K562 (cell line): Measurements from ENCODE around the gene CYP2W1. TPM values are rescaled to one million over a fixed set of nuclear protein-coding genes. Genes with fewer than 3 reads are reported as not detected.
A peak's percentile ranks its signal among the peaks of the same experiment; 100 is the strongest.

ENCODE experiments used
- ATAC-seq: fragments of 200-7000 bp; cut with Tn5 transposase; 3 replicates; pipeline ENCODE4 v1.9.1; 2020; ENCODE audit warnings: moderate library complexity
- BruUV-seq: library from RNA; stranded (reverse); fragments of 400-500 nt; replicated peaks from 2 replicates; lab custom pipeline; 2021; lab: Mats Ljungman, UMichigan
- CTCF ChIA-PET: fragments of 300-600 bp; formaldehyde crosslinking; extraction: SDS; loops from one replicate; lab custom pipeline; 2021; ENCODE audit warnings: low intra/inter-chr PET ratio; lab: Yijun Ruan, JAX
- POLR2A ChIA-PET: fragments of 300-600, 350-650 bp; sonication (Branson Sonifier 250); formaldehyde crosslinking; extraction: SDS; loops from one replicate; lab custom pipeline; 2021; ENCODE audit warnings: antibody characterized with exemption, inconsistent platforms; lab: Yijun Ruan, JAX
- DNase-seq, 4 experiments: peaks; one replicate each; pipeline versions ENCODE4 v3.0.0 to v3.0.0-alpha.2; 2011 to 2018; ENCODE audit warnings: low spot score in 3 of 4, mixed read lengths in 3 of 4; ENCODE audit errors: extremely low read depth in 1 of 4
- FAIRE-seq: peaks from 2 replicates; lab custom pipeline; 2011; peaks lifted over from hg19 to GRCh38; lab: Jason Lieb, UNC
- H2AFZ ChIP-seq: 2 replicates; pipeline ENCODE4 v1.6.0; 2011; ENCODE audit warnings: low read depth, low read length, control low read depth, inconsistent platforms
- H3K27ac ChIP-seq: fragments of 200-600 bp; 3 replicates; pipeline ENCODE4 v1.8.0; 2011; ENCODE audit warnings: low read depth, mild to moderate bottlenecking, control low read depth, inconsistent platforms, low read length, moderate library complexity, mixed read lengths; ENCODE audit errors: extremely low read depth
- H3K27me3 ChIP-seq, 2 experiments: fragments of 300-600 bp in 1 of 2; 2 replicates in 1 of 2; 3 replicates in 1 of 2; pipeline versions ENCODE4 v1.6.0 to v1.8.0; 2011; ENCODE audit warnings: inconsistent platforms in 2 of 2, low read length in 2 of 2, mild to moderate bottlenecking in 1 of 2, mixed read lengths in 1 of 2, moderate library complexity in 1 of 2; ENCODE audit not compliant: control insufficient read depth in 2 of 2, insufficient read depth in 2 of 2
- H3K36me3 ChIP-seq: fragments of 300-600 bp; 3 replicates; pipeline ENCODE4 v1.8.0; 2011; ENCODE audit warnings: mild to moderate bottlenecking, low read length, inconsistent platforms; ENCODE audit not compliant: control insufficient read depth, insufficient read depth
- H3K4me1 ChIP-seq, 2 experiments: fragments of 200-600 bp in 1 of 2; replicated peaks in 1 of 2; 2 replicates in 1 of 2; 3 replicates in 1 of 2; pipeline versions ENCODE4 v1.5.1 to v1.8.0; 2011; ENCODE audit warnings: inconsistent platforms in 2 of 2, low read length in 2 of 2, mild to moderate bottlenecking in 1 of 2, mixed read lengths in 1 of 2, moderate library complexity in 1 of 2; ENCODE audit not compliant: control insufficient read depth in 2 of 2, insufficient read depth in 2 of 2
- H3K4me2 ChIP-seq: 2 replicates; pipeline ENCODE4 v1.6.1; 2011; ENCODE audit warnings: low read length, control low read depth, inconsistent platforms, mixed read lengths; ENCODE audit not compliant: insufficient read depth
- H3K4me3 ChIP-seq: fragments of 200-600 bp; sonication (generic), shearing (Covaris generic); 2 replicates; pipeline ENCODE4 v1.5.1; 2016; ENCODE audit warnings: control low read depth, inconsistent platforms
- H3K79me2 ChIP-seq: fragments of 200-600 bp; 3 replicates; pipeline ENCODE4 v1.8.0; 2011; ENCODE audit warnings: low read length, inconsistent platforms; ENCODE audit not compliant: control insufficient read depth, insufficient read depth
- H3K9ac ChIP-seq, 2 experiments: 2 replicates each; pipeline versions ENCODE4 v1.6.0 to v1.6.1; 2011; ENCODE audit warnings: low read depth in 2 of 2, low read length in 2 of 2, control low read depth in 1 of 2, inconsistent platforms in 1 of 2, mild to moderate bottlenecking in 1 of 2, mixed read lengths in 1 of 2; ENCODE audit not compliant: insufficient read depth in 1 of 2
- H3K9me1 ChIP-seq: one replicate; pipeline ENCODE4 v1.6.0; 2011; ENCODE audit warnings: inconsistent platforms, mild to moderate bottlenecking, low read length, moderate library complexity; ENCODE audit not compliant: control insufficient read depth, insufficient read depth
- H3K9me3 ChIP-seq: replicated peaks from 2 replicates; pipeline ENCODE4 v1.5.1; 2011; ENCODE audit warnings: low read depth, low read length, inconsistent platforms; ENCODE audit not compliant: control insufficient read depth, insufficient read depth
- H4K20me1 ChIP-seq: replicated peaks from 2 replicates; pipeline ENCODE4 v1.6.1; 2011; ENCODE audit warnings: low read length, inconsistent platforms, mixed read lengths; ENCODE audit not compliant: control insufficient read depth, insufficient read depth
- BCLAF1 ChIP-seq, 2 experiments: fragments of 450-650 bp in 1 of 2; IDR thresholded peaks; 2 replicates each; pipeline ENCODE4 v1.6.1; 2011 to 2017; ENCODE audit warnings: low read depth in 2 of 2, antibody characterized with exemption in 1 of 2, borderline replicate concordance in 1 of 2, low read length in 1 of 2, mild to moderate bottlenecking in 1 of 2, mixed read lengths in 1 of 2; ENCODE audit not compliant: control insufficient read depth in 1 of 2
- BHLHE40 ChIP-seq: IDR thresholded peaks from 2 replicates; pipeline ENCODE4 v1.6.1; 2011; ENCODE audit warnings: low read length, improper control_type of control experiment
- FIP1L1 ChIP-seq: fragments of 200-400 bp; formaldehyde crosslinking; IDR thresholded peaks from 2 replicates; pipeline ENCODE4 v1.6.1; 2018; ENCODE audit warnings: mild to moderate bottlenecking, low read depth, low read length; ENCODE audit not compliant: poor library complexity, severe bottlenecking
- MNT ChIP-seq, 2 experiments: fragments of 450-650 bp; conservative IDR thresholded peaks; 2 replicates each; pipeline ENCODE4 v1.6.1; 2017; ENCODE audit warnings: mild to moderate bottlenecking in 2 of 2, moderate library complexity in 2 of 2
- PHF20 ChIP-seq: fragments of 450-650 bp; IDR thresholded peaks from 2 replicates; pipeline ENCODE4 v1.6.1; 2018; ENCODE audit not compliant: partially characterized antibody
- PHF8 ChIP-seq: fragments of 200-600 bp; sonication (generic); IDR thresholded peaks from 2 replicates; pipeline ENCODE4 v1.6.1; 2012; ENCODE audit warnings: mixed run types, mild to moderate bottlenecking, inconsistent platforms, low read length, moderate library complexity, borderline replicate concordance
- SRSF3 ChIP-seq: fragments of 200-400 bp; formaldehyde crosslinking; IDR thresholded peaks from 2 replicates; pipeline ENCODE4 v1.6.1; 2016; ENCODE audit warnings: mild to moderate bottlenecking, low read length, moderate library complexity; ENCODE audit not compliant: insufficient read depth
- THRAP3 ChIP-seq: fragments of 450-650 bp; IDR thresholded peaks from 2 replicates; pipeline ENCODE4 v1.6.1; 2016; ENCODE audit warnings: mild to moderate bottlenecking, inconsistent platforms, borderline replicate concordance
- ZNF639 ChIP-seq, 2 experiments: fragments of 200-800 bp in 1 of 2; sonication (Bioruptor generic) in 1 of 2; sonication (generic) in 1 of 2; formaldehyde crosslinking in 1 of 2; IDR thresholded peaks in 1 of 2; conservative IDR thresholded peaks in 1 of 2; 2 replicates each; pipeline versions ENCODE4 v1.5.0 to v1.6.1; 2016 to 2020; ENCODE audit warnings: missing compliant biosample characterization in 1 of 2, missing genetic modification characterization in 1 of 2, missing genetic modification reagents in 1 of 2
- WGBS: fragments of 100-300 bp; shearing (Covaris generic); methylation state at CpG from one replicate; pipeline ENCODE4 v1.1.6; 2016; ENCODE audit warnings: low coverage, mixed read lengths; ENCODE audit not compliant: insufficient coverage; ENCODE audit errors: missing lambda C conversion rate; 5-methylcytosine and 5-hydroxymethylcytosine counted together
- in situ Hi-C: fragments of 300-500 bp; cut with MboI; formaldehyde crosslinking; loops from 4 replicates; pipeline ENCODE4 v1.15.0; 2018; ENCODE audit warnings: inconsistent platforms, mixed read lengths
- intact Hi-C: fragments of 100-400 bp; cut with micrococcal nuclease; formaldehyde crosslinking; loops from 2 replicates; pipeline ENCODE4 v1.14.2; 2022
- polyA plus RNA-seq, 8 experiments: library from polyadenylated mRNA; depleted of rRNA in 4 of 8; stranded (reverse) in 5 of 8; unstranded in 3 of 8; fragments of >200 nt; fragmentation: Nextera tagmentation in 2 of 8; fragmentation: Illumina TruSeq in 1 of 8; extraction: Ambion mirVana in 2 of 8; extraction: Trizol in 1 of 8; gene quantifications; 2 replicates each; pipeline versions ENCODE4 v1.2.1 to v1.2.3, GENCODE V29; 2011 to 2014; ENCODE audit warnings: inconsistent platforms in 1 of 8, missing spikeins in 1 of 8
- total RNA-seq, 7 experiments: library from RNA; depleted of rRNA in 6 of 7; stranded (reverse); fragments of >200 nt in 6 of 7; fragmentation: Illumina TruSeq in 2 of 7; extraction: Trizol in 2 of 7; gene quantifications; 2 replicates each; pipeline versions ENCODE4 v1.2.1 to v1.2.3, GENCODE V29; 2011 to 2021; ENCODE audit warnings: low replicate concordance in 1 of 7
- TF ChIP-seq, protein P1 (sequence below): sonication (generic); formaldehyde crosslinking; IDR thresholded peaks from 2 replicates; pipeline ENCODE4 v1.8.1; 2023; ENCODE audit warnings: mild to moderate bottlenecking, missing genetic modification reagents

The CYP2W1 gene
- total and polyA plus RNA-seq, 9 of the 15 experiments (the other 6 are each of a cell fraction or from before 2014, with no cell fraction given), result not detected

GRCh38 chr7:974820-975681 lies 7.9 kb upstream of the CYP2W1 start, which contains the start of gene COX19:
TSS of gene COX19 (minus strand) at chr7:975549. CDS start at chr7:975509, 40 bp downstream.
- BruUV-seq, result TSS peak; percentile 44
- H2AFZ ChIP-seq, result peak within 1 kb of the TSS; percentile 98
- H3K4me1 ChIP-seq, result peaks cover 7 to 27% of the 10 kb centered on the region in 2 experiments; a peak in 4 of 5 replicates
- H3K36me3 ChIP-seq, result peaks cover 33% of the 10 kb centered on the region
- H3K9me1 ChIP-seq, result no peaks in the 10 kb centered on the region
- peak within 1 kb of the TSS; percentile 100 for H3K4me3 ChIP-seq
- H3K27ac ChIP-seq, result peak within 1 kb of the TSS; percentile 97
- in situ Hi-C loops, result loop anchor here (25.0 kb wide), 1 partner anchor 187 kb away; the partner anchor contains the start of gene ZFAND2A
- ChIA-PET CTCF (interaction anchor here (0.7 kb wide), 1 partner anchor 16 kb away, joined by 3 read pairs; no protein-coding TSS in a partner anchor), POLR2A (interaction anchor here (0.6 to 2.2 kb wide), 10 partner anchors 9 to 357 kb away, joined by 3 to 9 read pairs (median 3); no protein-coding TSS in a partner anchor)
- peak within 1 kb of the TSS; percentile 92 for H3K4me2 ChIP-seq
- WGBS, result under 1% methylated on average over 67 of the region's 78 CpGs
- peaks cover 45% of the 10 kb centered on the region for H3K79me2 ChIP-seq
- H3K9me3 ChIP-seq, result no peaks in the 10 kb centered on the region; the same call in 1 of the 2 replicates
- FAIRE-seq (no peak), DNase-seq (peak; percentile 90 to 96 (median 95)), ATAC-seq (peak; percentile 96)
- H3K9ac ChIP-seq, result peak within 1 kb of the TSS; percentile 98 to 99
- peaks cover 8 to 16% of the 10 kb centered on the region in 2 experiments; a peak in 3 of 5 replicates for H3K27me3 ChIP-seq
- no peaks in the 10 kb centered on the region; the same call in 1 of the 2 replicates for H4K20me1 ChIP-seq
- intact Hi-C loops, result no loop called here
- TF ChIP-seq, protein P1, sequence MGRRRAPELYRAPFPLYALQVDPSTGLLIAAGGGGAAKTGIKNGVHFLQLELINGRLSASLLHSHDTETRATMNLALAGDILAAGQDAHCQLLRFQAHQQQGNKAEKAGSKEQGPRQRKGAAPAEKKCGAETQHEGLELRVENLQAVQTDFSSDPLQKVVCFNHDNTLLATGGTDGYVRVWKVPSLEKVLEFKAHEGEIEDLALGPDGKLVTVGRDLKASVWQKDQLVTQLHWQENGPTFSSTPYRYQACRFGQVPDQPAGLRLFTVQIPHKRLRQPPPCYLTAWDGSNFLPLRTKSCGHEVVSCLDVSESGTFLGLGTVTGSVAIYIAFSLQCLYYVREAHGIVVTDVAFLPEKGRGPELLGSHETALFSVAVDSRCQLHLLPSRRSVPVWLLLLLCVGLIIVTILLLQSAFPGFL (CRISPR knock-in tag), result 0 out of 2 replicates have a peak, but pooled peaks have one; percentile 49
- peak; percentile 80 for TF ChIP-seq FIP1L1
- 0 out of 2 replicates have a peak, but pooled peaks have one; percentile 52 for TF ChIP-seq SRSF3
- 0 out of 4 replicates have a peak, but pooled peaks of 1 of the 2 experiments have one; percentile 45 for TF ChIP-seq ZNF639 (CRISPR knock-in tag; conservative IDR thresholded peaks at IDR 0.05 in 1 of 2, IDR thresholded peaks at IDR 0.05 in 1 of 2)
- peak; percentile 95 for TF ChIP-seq PHF8
- no peak for TF ChIP-seq BCLAF1 (IDR thresholded peaks at IDR 0.05; ENCODE audit: borderline replicate concordance in 1 of 2, control insufficient read depth in 1 of 2, low read depth in 2 of 2, low read length in 1 of 2)
- TF ChIP-seq THRAP3, result no peak
- peak; percentile 85 for TF ChIP-seq PHF20
- TF ChIP-seq BHLHE40, result peak; percentile 47
- peak in 1 of 2 experiments; percentile 79; a peak in 3 of 4 replicates for TF ChIP-seq MNT (conservative IDR thresholded peaks at IDR 0.05)
